ENCODE measurements around the gene CD1D. TPM values are rescaled to one million over a fixed set of nuclear protein-coding genes. Genes with fewer than 3 reads are reported as not detected.
A peak's percentile ranks its signal among the peaks of the same experiment; 100 is the strongest.

The CD1D gene
- total RNA-seq, 1 experiment from 2014 or later, result 1.3 TPM

DNA sequence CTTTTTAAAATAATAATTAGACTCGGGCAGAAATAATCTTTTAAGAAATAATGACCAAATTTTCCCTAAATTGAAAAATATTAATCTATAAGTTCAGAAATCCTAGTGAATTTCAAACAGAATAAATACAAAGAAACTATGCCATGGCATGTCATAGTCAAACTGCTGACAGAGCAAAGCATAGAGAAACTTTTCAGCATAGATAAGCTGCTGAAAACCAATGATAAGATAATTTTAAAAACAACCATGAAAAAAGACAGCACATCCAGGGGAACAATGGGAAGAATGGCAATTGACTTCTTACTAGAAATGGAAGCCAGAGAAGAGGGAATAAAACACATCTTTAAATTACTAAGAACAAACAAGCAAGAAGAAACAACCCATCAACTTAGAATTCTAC lies 19.8 kb downstream of the CD1D start:
- CTCF ChIA-PET, result no interaction called here
- Histone ChIP-seq H3K4me1 (ENCODE audit: insufficient read depth, low read length, poor library complexity, severe bottlenecking) (no peaks in the 10 kb centered on the region), H3K9me3 (ENCODE audit: low read depth, low read length, poor library complexity, severe bottlenecking) (no peaks in the 10 kb centered on the region), H3K27me3 (replicated peaks; ENCODE audit: insufficient read depth, low read depth, low read length, poor library complexity) (peaks cover 11% of the 10 kb centered on the region), H3K4me3 (ENCODE audit: low read depth, low read length, poor library complexity, severe bottlenecking) (no peak overlapping the region), H3K27ac (ENCODE audit: low read depth, low read length, poor library complexity, severe bottlenecking) (no peak overlapping the region), H3K36me3 (ENCODE audit: insufficient read depth, low read length, poor library complexity, severe bottlenecking) (no peaks in the 10 kb centered on the region)
- intact Hi-C loops (cut with micrococcal nuclease; ENCODE audit: unreplicated experiment), result loop anchor here (5.0 kb wide), 4 partner anchors 127 to 867 kb away; no protein-coding TSS in a partner anchor
- POLR2A ChIA-PET (ENCODE audit: low non-redundant PET), result no interaction called here
- DNase-seq (ENCODE audit: low spot score), result no peak
- BruUV-seq (replicated peaks), result no TSS peak
- TF ChIP-seq, protein P1, sequence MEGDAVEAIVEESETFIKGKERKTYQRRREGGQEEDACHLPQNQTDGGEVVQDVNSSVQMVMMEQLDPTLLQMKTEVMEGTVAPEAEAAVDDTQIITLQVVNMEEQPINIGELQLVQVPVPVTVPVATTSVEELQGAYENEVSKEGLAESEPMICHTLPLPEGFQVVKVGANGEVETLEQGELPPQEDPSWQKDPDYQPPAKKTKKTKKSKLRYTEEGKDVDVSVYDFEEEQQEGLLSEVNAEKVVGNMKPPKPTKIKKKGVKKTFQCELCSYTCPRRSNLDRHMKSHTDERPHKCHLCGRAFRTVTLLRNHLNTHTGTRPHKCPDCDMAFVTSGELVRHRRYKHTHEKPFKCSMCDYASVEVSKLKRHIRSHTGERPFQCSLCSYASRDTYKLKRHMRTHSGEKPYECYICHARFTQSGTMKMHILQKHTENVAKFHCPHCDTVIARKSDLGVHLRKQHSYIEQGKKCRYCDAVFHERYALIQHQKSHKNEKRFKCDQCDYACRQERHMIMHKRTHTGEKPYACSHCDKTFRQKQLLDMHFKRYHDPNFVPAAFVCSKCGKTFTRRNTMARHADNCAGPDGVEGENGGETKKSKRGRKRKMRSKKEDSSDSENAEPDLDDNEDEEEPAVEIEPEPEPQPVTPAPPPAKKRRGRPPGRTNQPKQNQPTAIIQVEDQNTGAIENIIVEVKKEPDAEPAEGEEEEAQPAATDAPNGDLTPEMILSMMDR (conservative IDR thresholded peaks at IDR 0.05; ENCODE audit: low read depth, low read length), result no peak

DNA sequence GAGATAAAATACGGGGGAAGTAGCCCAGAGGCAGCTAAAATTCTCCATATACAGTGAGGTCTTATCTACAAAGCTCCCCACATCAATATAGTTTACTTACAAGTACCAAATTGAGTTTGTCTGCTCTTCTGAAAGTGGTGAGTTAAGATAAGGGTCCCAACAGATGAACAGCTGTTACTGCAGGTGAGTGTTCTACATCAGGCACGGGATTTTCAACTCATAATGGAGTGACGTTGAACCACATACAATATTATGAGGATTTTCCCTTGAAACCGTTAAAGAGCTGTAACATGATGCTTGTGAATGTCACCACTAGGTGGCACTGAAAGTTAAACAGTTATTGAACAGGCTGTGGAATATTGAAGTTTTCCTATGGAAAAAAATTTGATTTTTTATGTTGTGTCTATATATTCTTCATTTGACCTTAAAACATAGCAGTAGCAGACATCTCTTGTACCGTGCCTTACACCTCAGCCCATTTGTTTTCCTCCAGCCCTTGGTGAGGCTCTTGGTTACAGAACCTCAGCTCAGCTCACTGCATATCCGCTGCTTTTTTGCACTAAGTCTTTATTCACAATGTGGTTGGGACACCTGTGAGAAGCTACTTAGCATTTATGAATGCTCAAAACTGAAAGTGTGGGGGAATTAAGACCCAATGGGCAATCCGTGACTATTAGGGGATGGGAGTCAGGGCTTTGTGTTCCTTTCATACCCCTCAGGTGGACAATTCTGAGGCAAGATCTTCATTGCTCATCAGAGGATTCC lies 23.2 kb downstream of the CD1D start:
- Histone ChIP-seq H3K9me3 (ENCODE audit: low read depth, low read length, poor library complexity, severe bottlenecking) (no peaks in the 10 kb centered on the region), H3K27ac (ENCODE audit: low read depth, low read length, poor library complexity, severe bottlenecking) (no peak overlapping the region), H3K36me3 (ENCODE audit: insufficient read depth, low read length, poor library complexity, severe bottlenecking) (no peaks in the 10 kb centered on the region), H3K4me3 (ENCODE audit: low read depth, low read length, poor library complexity, severe bottlenecking) (peak overlapping the region; percentile 28), H3K4me1 (ENCODE audit: insufficient read depth, low read length, poor library complexity, severe bottlenecking) (no peaks in the 10 kb centered on the region), H3K27me3 (replicated peaks; ENCODE audit: insufficient read depth, low read depth, low read length, poor library complexity) (peaks cover 28% of the 10 kb centered on the region)
- intact Hi-C loops (cut with micrococcal nuclease; ENCODE audit: unreplicated experiment), result loop anchor here (5.0 kb wide), 4 partner anchors 123 to 863 kb away; no protein-coding TSS in a partner anchor
- TF ChIP-seq EZH2 (IDR thresholded peaks at IDR 0.05; ENCODE audit: borderline replicate concordance, low read depth, low read length, poor library complexity, severe bottlenecking), result no peak
- TF ChIP-seq, protein P1 (conservative IDR thresholded peaks at IDR 0.05; ENCODE audit: low read depth, low read length), result peak; percentile 88
- DNase-seq (ENCODE audit: low spot score), result peak; percentile 84
- no TSS peak for BruUV-seq (replicated peaks)
- ChIA-PET POLR2A (ENCODE audit: low non-redundant PET) (interaction anchor here (0.7 kb wide), 1 partner anchor 1465 kb away, joined by 3 read pairs; no protein-coding TSS in a partner anchor), CTCF (interaction anchor here (0.5 to 1.8 kb wide), 7 partner anchors 14 to 1444 kb away, joined by 3 to 19 read pairs (median 4); no protein-coding TSS in a partner anchor)

DNA sequence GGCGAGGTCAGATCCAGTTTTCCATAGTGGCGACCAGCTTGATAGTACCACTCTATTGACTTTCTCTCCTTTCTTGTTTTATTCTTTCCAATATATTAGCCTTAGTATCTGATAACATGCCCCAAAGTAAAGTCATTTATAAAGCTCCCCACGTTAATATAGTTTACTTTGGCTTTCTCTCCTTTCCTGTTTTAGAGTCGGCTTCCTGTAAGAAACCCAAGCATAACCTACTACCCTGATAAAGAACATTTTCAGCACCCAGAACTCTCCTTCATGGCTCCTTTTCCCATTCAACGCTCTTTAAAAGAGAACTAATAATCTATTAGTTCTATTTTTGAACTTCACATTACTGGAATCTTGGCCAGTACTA lies 23.7 kb downstream of the CD1D start:
- H3K4me3 ChIP-seq (ENCODE audit: low read depth, low read length, poor library complexity, severe bottlenecking), result no peak overlapping the region
- no peaks in the 10 kb centered on the region for H3K9me3 ChIP-seq (ENCODE audit: low read depth, low read length, poor library complexity, severe bottlenecking)
- H3K27ac ChIP-seq (ENCODE audit: low read depth, low read length, poor library complexity, severe bottlenecking), result no peak overlapping the region
- CTCF ChIA-PET, result interaction anchor here (0.5 to 1.8 kb wide), 5 partner anchors 15 to 1445 kb away, joined by 3 to 19 read pairs (median 5); no protein-coding TSS in a partner anchor
- TF ChIP-seq, protein P1 (conservative IDR thresholded peaks at IDR 0.05; ENCODE audit: low read depth, low read length), result no peak
- TF ChIP-seq EZH2 (IDR thresholded peaks at IDR 0.05; ENCODE audit: borderline replicate concordance, low read depth, low read length, poor library complexity, severe bottlenecking), result no peak
- POLR2A ChIA-PET (ENCODE audit: low non-redundant PET), result interaction anchor here (0.7 kb wide), 1 partner anchor 1465 kb away, joined by 3 read pairs; no protein-coding TSS in a partner anchor
- no peaks in the 10 kb centered on the region for H3K4me1 ChIP-seq (ENCODE audit: insufficient read depth, low read length, poor library complexity, severe bottlenecking)
- H3K27me3 ChIP-seq (replicated peaks; ENCODE audit: insufficient read depth, low read depth, low read length, poor library complexity), result peaks cover 33% of the 10 kb centered on the region
- BruUV-seq (replicated peaks), result no TSS peak
- intact Hi-C loops (cut with micrococcal nuclease; ENCODE audit: unreplicated experiment), result loop anchor here (5.0 kb wide), 4 partner anchors 123 to 863 kb away; no protein-coding TSS in a partner anchor
- H3K36me3 ChIP-seq (ENCODE audit: insufficient read depth, low read length, poor library complexity, severe bottlenecking), result no peaks in the 10 kb centered on the region
- no peak for DNase-seq (ENCODE audit: low spot score)
